Measurements from ENCODE around the gene NTM.

The NTM gene

GRCh38 chr11:132111316-132111715 lies 740.9 kb downstream of the NTM start:
- no peak for DNase-seq

DNA sequence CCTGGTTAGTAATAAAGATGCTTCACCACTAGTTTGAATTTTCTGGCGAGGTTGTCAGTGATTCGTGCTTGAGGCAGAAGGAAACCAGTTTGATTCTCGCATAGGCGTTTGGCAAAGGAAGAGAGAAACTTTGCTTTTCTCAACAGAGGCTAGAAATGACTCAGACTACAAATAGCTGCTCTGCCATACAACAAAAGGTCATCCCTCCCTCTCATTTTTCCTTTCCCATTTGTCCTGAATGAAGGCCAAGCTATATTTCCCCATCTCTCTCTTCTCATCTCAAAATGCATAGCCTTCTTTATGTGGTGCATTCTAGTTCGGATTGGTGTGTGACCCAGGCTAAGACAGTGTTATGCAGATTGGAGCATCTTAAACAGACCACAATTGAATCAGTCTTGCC lies 741.4 kb downstream of the NTM start:
- no peak for DNase-seq

- no peak for DNase-seq
Measured at GRCh38 chr11:132112846-132113245, 742.4 kb downstream of the NTM start.

GRCh38 chr11:132114185-132114584 lies 743.8 kb downstream of the NTM start:
- no peak for DNase-seq

DNA sequence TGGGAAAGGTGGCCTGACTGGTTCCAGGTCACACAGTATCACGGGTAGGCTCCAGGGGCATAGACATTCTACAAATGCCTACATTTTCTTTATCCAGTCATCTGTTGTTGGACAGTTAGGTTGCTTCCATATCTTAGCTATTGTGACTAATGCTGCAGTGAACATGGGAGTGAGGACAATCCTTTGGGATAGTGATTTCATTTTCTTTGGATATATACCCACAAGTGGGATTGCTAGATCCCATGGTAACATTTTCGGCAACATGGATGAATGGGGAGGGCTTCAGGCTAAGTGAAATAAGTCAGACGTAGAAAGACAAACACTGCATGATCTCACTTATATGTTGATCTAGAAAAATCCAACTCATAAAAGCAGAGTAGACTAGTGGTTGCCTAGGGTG lies 744.3 kb downstream of the NTM start:
- DNase-seq = no peak

GRCh38 chr11:132115454-132115853 lies 745.0 kb downstream of the NTM start:
- no peak for DNase-seq

- no peak for DNase-seq
Measured at GRCh38 chr11:132116516-132116915, 746.1 kb downstream of the NTM start.

GRCh38 chr11:132118661-132119060 lies 748.2 kb downstream of the NTM start:
- DNase-seq = no peak

GRCh38 chr11:132119573-132119972 lies 749.2 kb downstream of the NTM start:
- DNase-seq = no peak

- DNase-seq = no peak
Measured at GRCh38 chr11:132122735-132123134, 752.3 kb downstream of the NTM start.

DNA sequence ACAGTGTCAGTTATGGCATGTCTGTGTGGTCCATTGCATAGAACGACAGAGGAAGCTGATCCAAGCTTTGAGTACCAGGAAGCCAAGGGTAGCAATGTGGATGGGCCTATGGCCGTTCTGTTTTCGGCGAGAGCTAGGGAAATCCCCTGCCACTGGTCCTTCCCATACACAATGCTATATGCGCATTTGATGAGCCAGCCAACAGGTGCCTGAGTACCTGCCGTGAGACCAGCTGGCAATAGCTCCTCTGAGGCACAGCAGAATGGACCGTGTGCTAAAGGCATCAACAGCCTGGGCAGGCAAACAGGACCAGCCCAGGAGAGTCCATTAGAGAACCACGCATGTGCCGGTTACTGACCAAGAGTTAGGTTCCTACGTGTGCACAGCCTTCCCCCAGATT lies 753.0 kb downstream of the NTM start:
- DNase-seq = no peak

- DNase-seq = no peak
Measured at GRCh38 chr11:132123854-132124835, 753.7 kb downstream of the NTM start.

- DNase-seq = no peak
Measured at GRCh38 chr11:132125988-132126871, 755.8 kb downstream of the NTM start.

- no peak for DNase-seq
Measured at GRCh38 chr11:132126973-132127899, 756.8 kb downstream of the NTM start.

- no peak for DNase-seq
Measured at GRCh38 chr11:132127900-132128288, 757.5 kb downstream of the NTM start.

DNA sequence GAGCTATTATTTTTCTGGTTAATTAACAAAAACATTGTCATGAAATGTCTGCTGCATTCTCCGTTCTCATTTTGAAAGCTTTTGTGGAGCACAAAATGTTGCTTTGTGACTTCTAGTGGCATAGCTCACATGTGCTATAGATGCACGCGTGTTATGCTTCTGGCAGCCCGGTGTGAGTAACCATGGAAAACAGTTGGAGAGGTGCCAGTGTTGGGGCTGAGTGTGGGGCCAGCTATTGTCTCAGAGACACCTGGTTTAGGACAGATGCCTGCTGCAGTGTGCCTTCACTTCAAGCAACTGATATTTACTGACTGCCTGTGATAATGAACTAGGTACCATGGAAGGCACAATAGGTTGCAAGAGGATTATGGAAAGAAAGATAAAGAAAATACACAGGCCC lies 760.6 kb downstream of the NTM start:
- no peak for DNase-seq

DNA sequence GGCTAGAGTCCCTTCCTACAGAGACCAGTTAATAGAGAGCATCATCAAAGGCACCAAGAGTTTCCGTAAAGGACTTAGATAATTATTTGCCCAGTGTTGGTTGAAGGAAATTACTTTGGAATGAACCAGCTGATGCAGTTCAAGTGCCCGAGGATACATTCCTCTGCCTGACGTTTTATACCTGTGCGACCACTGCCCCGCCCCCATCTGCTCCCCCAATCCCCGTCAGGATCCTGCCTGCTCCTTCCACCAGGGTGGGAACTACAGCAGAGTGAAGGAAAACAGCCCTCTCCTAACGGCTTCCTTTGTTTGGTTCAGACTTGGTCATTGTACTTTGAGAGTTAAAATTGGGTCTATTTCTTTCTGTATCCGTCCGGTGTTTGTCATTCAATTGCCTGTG lies 761.5 kb downstream of the NTM start:
- no peak for DNase-seq

DNA sequence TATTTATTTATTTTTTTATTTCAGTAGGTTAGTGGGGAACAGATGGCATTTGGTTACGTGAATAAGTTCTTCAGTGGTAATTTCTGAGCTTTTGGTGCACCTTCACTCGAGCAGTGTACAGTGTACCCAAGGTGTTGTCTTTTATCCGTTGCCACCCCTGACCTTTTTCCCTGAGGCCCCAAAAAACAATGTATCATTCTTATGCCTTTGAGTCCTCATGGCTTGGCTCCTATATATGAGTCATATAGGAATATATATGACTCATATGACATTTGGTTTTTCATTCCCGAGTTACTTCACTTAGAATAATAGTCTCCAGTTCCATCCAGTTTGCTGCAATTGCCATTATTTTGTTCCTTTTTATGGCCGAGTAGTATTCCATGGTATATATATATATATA lies 763.9 kb downstream of the NTM start:
- no peak for DNase-seq

DNA sequence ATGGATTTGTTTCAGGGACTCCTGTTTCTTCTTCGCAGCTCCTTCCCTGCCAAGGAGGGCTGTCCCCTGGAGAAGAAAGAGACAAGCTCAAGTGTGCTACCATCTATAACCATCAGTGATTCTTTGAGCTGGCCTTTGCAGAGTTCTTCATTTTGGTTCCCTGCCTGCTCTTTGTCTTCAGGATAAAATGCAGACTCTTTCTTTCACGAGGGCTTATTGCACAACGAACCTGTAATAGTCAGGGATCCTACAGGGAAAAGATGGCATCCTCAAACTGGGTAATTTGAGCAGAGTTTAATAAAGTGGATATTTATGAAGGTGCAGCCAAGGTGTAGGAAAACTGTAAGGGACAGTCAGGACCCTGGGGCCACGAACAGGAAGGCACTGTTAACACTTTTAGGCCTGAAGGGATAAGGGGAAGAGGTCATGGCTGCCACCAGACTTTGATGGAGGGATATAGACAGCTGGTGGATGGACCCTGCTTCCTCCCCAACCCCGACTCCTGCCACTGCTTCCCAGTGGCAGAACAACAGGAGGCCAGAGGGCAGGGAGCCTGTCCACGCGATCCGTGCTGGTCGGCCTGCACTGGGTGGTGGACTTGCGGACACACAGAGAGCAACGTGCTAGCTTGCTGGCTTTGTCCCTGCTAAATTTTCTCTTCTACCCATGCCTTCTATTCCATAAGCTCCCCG lies 767.0 kb downstream of the NTM start:
- no peak for DNase-seq

DNA sequence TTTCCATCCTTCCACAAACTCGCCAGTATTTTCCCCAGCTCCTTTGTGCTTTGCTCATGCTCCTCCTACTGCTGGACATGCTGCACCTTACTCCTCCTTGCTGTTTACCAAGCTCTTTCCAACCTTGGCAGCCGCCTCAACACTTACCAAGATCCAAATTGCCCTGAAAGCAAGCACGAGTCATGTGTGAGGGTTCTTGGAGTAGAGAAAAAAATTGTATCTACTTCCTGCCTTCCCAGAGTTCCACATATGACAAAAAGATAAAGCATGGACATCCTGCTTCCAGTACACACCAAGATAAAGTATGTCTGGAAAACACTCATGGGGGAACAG lies 767.5 kb downstream of the NTM start:
- no peak for DNase-seq

DNA sequence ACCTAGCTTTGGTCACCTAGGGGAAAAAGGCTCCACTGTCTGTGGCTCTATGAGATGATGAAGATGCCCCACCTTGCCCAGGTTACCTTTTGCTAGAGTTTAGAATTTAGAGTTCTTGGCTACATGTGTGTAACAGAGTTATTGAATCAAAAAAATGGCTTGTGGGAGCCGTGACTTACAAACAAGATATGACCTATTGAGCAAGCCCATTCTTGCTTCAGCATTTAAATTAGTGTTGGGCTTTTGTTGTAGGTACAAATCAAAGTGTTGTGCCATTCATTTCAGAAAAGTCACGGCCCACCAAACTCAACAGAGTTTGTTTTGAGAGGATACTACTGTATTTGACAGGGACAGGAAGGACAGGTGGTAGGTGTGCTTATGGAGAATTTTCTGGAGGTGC lies 768.8 kb downstream of the NTM start:
- DNase-seq = no peak

DNA sequence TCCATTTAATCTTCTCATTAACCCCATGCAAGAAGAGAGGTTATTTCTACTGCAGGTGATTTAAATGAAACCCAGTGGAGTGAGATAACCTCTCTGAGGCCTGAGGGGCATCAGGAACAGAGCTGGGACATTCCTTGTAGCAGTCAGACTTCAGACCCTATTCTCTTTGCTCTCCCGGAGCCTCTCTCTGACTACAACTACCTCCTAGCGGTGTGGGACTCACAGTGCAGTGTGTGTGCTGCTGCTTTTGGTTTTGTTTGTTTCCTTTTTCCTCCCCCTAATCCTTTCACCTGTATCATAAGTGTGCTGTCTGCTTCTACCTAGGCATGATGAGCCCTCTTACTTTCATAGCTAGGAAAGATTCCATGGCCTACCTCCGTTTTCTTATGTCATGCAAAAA lies 769.6 kb downstream of the NTM start:
- DNase-seq = no peak

All from activated naive CD4-positive, alpha-beta T cell treated with Interleukin-2 at 50 U/mL for 16 hours (primary cell).